A549 (cell line): ENCODE results near the gene SPACDR. TPM values are rescaled to one million over a fixed set of nuclear protein-coding genes. Genes with fewer than 3 reads are reported as not detected.
A peak's percentile ranks its signal among the peaks of the same experiment; 100 is the strongest.

ENCODE experiments used
- ATAC-seq, 2 experiments: fragments of 200-7000 bp in 1 of 2; fragments of >200 bp in 1 of 2; cut with Nextera tagmentation in 1 of 2; cut with Tn5 transposase in 1 of 2; 3 replicates each; pipeline versions ENCODE4 v1.8.0 to v1.9.1; 2018 to 2020; ENCODE audit warnings: mild to moderate bottlenecking in 1 of 2, moderate library complexity in 1 of 2
- CTCF ChIA-PET: fragments of 300-600 bp; sonication (Branson Sonifier 250); formaldehyde crosslinking; extraction: SDS; loops from one replicate; lab custom pipeline; 2021; ENCODE audit warnings: antibody characterized with exemption, inconsistent platforms; lab: Yijun Ruan, JAX
- POLR2A ChIA-PET: fragments of 350-600 bp; formaldehyde crosslinking; extraction: SDS; loops from one replicate; lab custom pipeline; 2021; ENCODE audit warnings: antibody characterized with exemption, inconsistent platforms; lab: Yijun Ruan, JAX
- DNase-seq, 2 experiments: peaks; one replicate each; pipeline versions ENCODE4 v3.0.0 to v3.0.0-alpha.2; 2011 to 2016; ENCODE audit warnings: low read depth in 1 of 2, low spot score in 1 of 2
- FAIRE-seq: peaks from 2 replicates; lab custom pipeline; 2011; peaks lifted over from hg19 to GRCh38; lab: Jason Lieb, UNC
- H3K27ac ChIP-seq, 2 experiments: fragments of >200 bp; sonication (Bioruptor Twin); formaldehyde crosslinking; 3 replicates each; pipeline ENCODE4 v1.5.1; 2016 to 2017
- H3K4me1 ChIP-seq: fragments of >200 bp; sonication (Bioruptor Twin); formaldehyde crosslinking; 3 replicates; pipeline ENCODE4 v1.6.1; 2016
- H3K4me2 ChIP-seq: fragments of >200 bp; sonication (Bioruptor Twin); formaldehyde crosslinking; 3 replicates; pipeline ENCODE4 v1.6.1; 2016
- H3K4me3 ChIP-seq: fragments of >200 bp; sonication (Bioruptor Twin); formaldehyde crosslinking; 3 replicates; pipeline ENCODE4 v1.5.1; 2016
- H3K9me3 ChIP-seq: fragments of >200 bp; sonication (Bioruptor Twin); formaldehyde crosslinking; 3 replicates; pipeline ENCODE4 v1.6.1; 2016
- ATOH8 ChIP-seq: fragments of 250-450 bp; sonication (Bioruptor Pico); IDR thresholded peaks from 2 replicates; pipeline ENCODE4 v1.5.0; 2020; ENCODE audit warnings: low read depth, mild to moderate bottlenecking, moderate library complexity
- BCL3 ChIP-seq: fragments of >200 bp; sonication (Bioruptor Twin); formaldehyde crosslinking; IDR thresholded peaks from 3 replicates; pipeline ENCODE4 v1.6.1; 2016
- CBX2 ChIP-seq: fragments of 200-600 bp; sonication (generic); IDR thresholded peaks from 2 replicates; pipeline ENCODE4 v1.6.1; 2016; ENCODE audit warnings: low read depth, mild to moderate bottlenecking, borderline replicate concordance
- CEBPB ChIP-seq, 2 experiments: fragments of >200 bp in 1 of 2; sonication (Bioruptor Twin) in 1 of 2; formaldehyde crosslinking in 1 of 2; IDR thresholded peaks; 2 replicates each; pipeline ENCODE4 v1.6.1; 2012 to 2016
- CHD2 ChIP-seq: fragments of 150-350 bp; IDR thresholded peaks from 2 replicates; pipeline ENCODE4 v1.6.1; 2014; ENCODE audit warnings: low read length; ENCODE audit not compliant: partially characterized antibody
- CTCF ChIP-seq: fragments of >200 bp; sonication (Bioruptor Twin); formaldehyde crosslinking; IDR thresholded peaks from 3 replicates; pipeline ENCODE4 v1.5.1; 2016
- FOSB ChIP-seq: fragments of 250-450 bp; sonication (Bioruptor Pico); IDR thresholded peaks from 2 replicates; pipeline ENCODE4 v1.5.0; 2020; ENCODE audit warnings: mild to moderate bottlenecking, moderate library complexity
- FOXS1 ChIP-seq: fragments of 250-450 bp; sonication (Bioruptor Pico); IDR thresholded peaks from 2 replicates; pipeline ENCODE4 v1.5.0; 2020; ENCODE audit warnings: mild to moderate bottlenecking, moderate library complexity
- HEYL ChIP-seq: fragments of 250-450 bp; sonication (Bioruptor Pico); IDR thresholded peaks from 2 replicates; pipeline ENCODE4 v1.8.0; 2021; ENCODE audit warnings: mild to moderate bottlenecking, moderate library complexity
- HOXB5 ChIP-seq: fragments of 250-450 bp; sonication (Bioruptor Pico); IDR thresholded peaks from 2 replicates; pipeline ENCODE4 v1.5.0; 2020; ENCODE audit warnings: mild to moderate bottlenecking, moderate library complexity
- JUN ChIP-seq, 2 experiments: fragments of >200 bp; sonication (Bioruptor Twin); formaldehyde crosslinking; IDR thresholded peaks; 2 replicates in 1 of 2; 3 replicates in 1 of 2; pipeline ENCODE4 v1.6.1; 2016 to 2017
- MYC ChIP-seq: IDR thresholded peaks from 2 replicates; pipeline ENCODE4 v1.6.1; 2012; ENCODE audit warnings: mild to moderate bottlenecking, inconsistent platforms, low read length, improper control_type of control experiment, borderline replicate concordance
- POLR2AphosphoS2 ChIP-seq: conservative IDR thresholded peaks from 2 replicates; pipeline ENCODE4 v1.6.1; 2012; ENCODE audit warnings: low read length, improper control_type of control experiment, inconsistent platforms
- RAD21 ChIP-seq, 2 experiments: fragments of >200 bp in 1 of 2; sonication (Bioruptor Twin) in 1 of 2; formaldehyde crosslinking in 1 of 2; IDR thresholded peaks in 1 of 2; conservative IDR thresholded peaks in 1 of 2; 2 replicates in 1 of 2; 3 replicates in 1 of 2; pipeline ENCODE4 v1.6.1; 2012 to 2018; ENCODE audit warnings: inconsistent platforms in 1 of 2
- RARB ChIP-seq: fragments of 250-450 bp; sonication (Bioruptor Pico); IDR thresholded peaks from 2 replicates; pipeline ENCODE4 v1.8.0; 2021; ENCODE audit warnings: mild to moderate bottlenecking, moderate library complexity
- RCOR1 ChIP-seq: fragments of 150-350 bp; IDR thresholded peaks from 2 replicates; pipeline ENCODE4 v1.6.1; 2014; ENCODE audit warnings: antibody characterized with exemption, low read length, low read depth
- TFCP2L1 ChIP-seq: fragments of 250-450 bp; sonication (Bioruptor Pico); IDR thresholded peaks from 2 replicates; pipeline ENCODE4 v1.5.0; 2021; ENCODE audit warnings: mild to moderate bottlenecking
- ZFP36 ChIP-seq: fragments of 450-650 bp; IDR thresholded peaks from 2 replicates; pipeline ENCODE4 v1.6.1; 2014; ENCODE audit warnings: borderline replicate concordance; ENCODE audit not compliant: partially characterized antibody
- ZNF302 ChIP-seq: fragments of 250-450 bp; sonication (Bioruptor Pico); IDR thresholded peaks from 2 replicates; pipeline ENCODE4 v1.9.0; 2021; ENCODE audit warnings: inconsistent platforms, mild to moderate bottlenecking, moderate library complexity
- WGBS: methylation state at CpG from one replicate; pipeline ENCODE4 v1.1.6; 2017; ENCODE audit errors: missing lambda C conversion rate; 5-methylcytosine and 5-hydroxymethylcytosine counted together
- polyA plus RNA-seq, 4 experiments: library from polyadenylated mRNA; depleted of rRNA in 3 of 4; stranded (reverse); fragments of >200 nt; fragmentation: RNase III in 1 of 4; extraction: RNeasy Plus Mini Kit Qiagen cat#74134 plus additional on column Dnase treatment in 1 of 4; gene quantifications; 2 replicates in 3 of 4; 3 replicates in 1 of 4; pipeline ENCODE4 v1.2.3, GENCODE V29; 2011 to 2017

The SPACDR gene
- polyA plus RNA-seq, 2 of the 4 experiments (the other 2 are of a cell fraction) = 0.17 to 0.34 TPM

GRCh38 chr7:100433592-100434296 is 30.3 kb downstream of the SPACDR start:
- no peaks in the 10 kb centered on the region for H3K9me3 ChIP-seq
- ATAC-seq (no peak), DNase-seq (no peak), FAIRE-seq (no peak)
- WGBS = 89% methylated on average over 10 of the region's 10 CpGs
- ChIA-PET POLR2A (no interaction called here), CTCF (interaction anchor here (1.0 to 3.0 kb wide), 2 partner anchors 17 to 42 kb away, joined by 3 to 14 read pairs; no protein-coding TSS in a partner anchor)
- peaks cover 34% of the 10 kb centered on the region for H3K4me1 ChIP-seq
- TF ChIP-seq CTCF (no peak), RAD21 (conservative IDR thresholded peaks at IDR 0.05 in 1 of 2, IDR thresholded peaks at IDR 0.05 in 1 of 2) (no peak), HOXB5 (CRISPR knock-in tag) (no peak), RARB (CRISPR knock-in tag) (no peak), FOSB (CRISPR knock-in tag) (no peak), CHD2 (no peak), HEYL (CRISPR knock-in tag) (no peak), ATOH8 (CRISPR knock-in tag) (no peak), RCOR1 (no peak), CEBPB (IDR thresholded peaks at IDR 0.05) (no peak), TFCP2L1 (CRISPR knock-in tag) (no peak), POLR2AphosphoS2 (no peak), MYC (no peak), ZFP36 (no peak), CBX2 (no peak), BCL3 (no peak), FOXS1 (CRISPR knock-in tag) (no peak), ZNF302 (no peak)
- H3K4me2 ChIP-seq = no peak overlapping the region
- no peak overlapping the region for H3K27ac ChIP-seq
- no peak overlapping the region for H3K4me3 ChIP-seq

GRCh38 chr7:100433276-100433591 is 30.8 kb downstream of the SPACDR start:
- no peak for TF ChIP-seq RCOR1
- 0 out of 5 replicates have a peak, but pooled peaks of 1 of the 2 experiments have one; percentile 18 for TF ChIP-seq JUN (IDR thresholded peaks at IDR 0.05)
- ATAC-seq = no peak
- no peak for FAIRE-seq
- ChIA-PET POLR2A (no interaction called here), CTCF (interaction anchor here (1.0 to 3.0 kb wide), 2 partner anchors 17 to 42 kb away, joined by 3 to 14 read pairs; no protein-coding TSS in a partner anchor)
- H3K9me3 ChIP-seq = no peaks in the 10 kb centered on the region
- H3K4me2 ChIP-seq = no peak overlapping the region
- peaks cover 34% of the 10 kb centered on the region for H3K4me1 ChIP-seq
- 77% methylated on average over 4 of the region's 4 CpGs for WGBS
- no peak overlapping the region for H3K4me3 ChIP-seq
- H3K27ac ChIP-seq = no peak overlapping the region
- DNase-seq = no peak
